Karpas-422 (cell line): Measurements from ENCODE around the gene SLC33A1. TPM values are rescaled to one million over a fixed set of nuclear protein-coding genes. Genes with fewer than 3 reads are reported as not detected.
A peak's percentile ranks its signal among the peaks of the same experiment; 100 is the strongest.

Experiments used
- DNase-seq: peaks from one replicate; pipeline ENCODE4 v3.0.0-alpha.2; 2015
- H2AFZ ChIP-seq: fragments of 200-600 bp; sonication (generic); 2 replicates; pipeline ENCODE4 v1.6.1; 2014; ENCODE audit warnings: antibody characterized with exemption, low read length, mixed read lengths
- H3K27ac ChIP-seq: fragments of 200-600 bp; sonication (generic); 2 replicates; pipeline ENCODE4 v1.5.1; 2014; ENCODE audit warnings: mild to moderate bottlenecking, low read length, moderate library complexity
- H3K27me3 ChIP-seq: fragments of 200-600 bp; sonication (generic); 2 replicates; pipeline ENCODE4 v1.6.1; 2014; ENCODE audit warnings: low read length, mixed read lengths
- H3K36me3 ChIP-seq: fragments of 200-600 bp; sonication (generic); 2 replicates; pipeline ENCODE4 v1.6.1; 2014; ENCODE audit warnings: low read length, mixed read lengths; ENCODE audit not compliant: insufficient read depth
- H3K4me1 ChIP-seq: fragments of 200-600 bp; sonication (generic); 2 replicates; pipeline ENCODE4 v1.6.1; 2014; ENCODE audit warnings: mild to moderate bottlenecking, low read length, mixed read lengths
- H3K4me2 ChIP-seq: fragments of 200-600 bp; sonication (generic); 2 replicates; pipeline ENCODE4 v1.6.1; 2014; ENCODE audit warnings: low read length, low read depth, mild to moderate bottlenecking; ENCODE audit not compliant: poor library complexity, severe bottlenecking
- H3K4me3 ChIP-seq: fragments of 200-600 bp; sonication (generic); 2 replicates; pipeline ENCODE4 v1.5.1; 2014; ENCODE audit warnings: mild to moderate bottlenecking, antibody characterized with exemption, low read length, mixed read lengths
- H3K79me2 ChIP-seq: fragments of 200-600 bp; sonication (generic); 2 replicates; pipeline ENCODE4 v1.6.1; 2014; ENCODE audit warnings: mild to moderate bottlenecking, low read length, mixed read lengths
- H3K9ac ChIP-seq: fragments of 200-600 bp; sonication (generic); 2 replicates; pipeline ENCODE4 v1.6.0; 2014; ENCODE audit warnings: low read length
- H3K9me2 ChIP-seq: fragments of 200-600 bp; sonication (generic), shearing (Covaris generic); replicated peaks from 2 replicates; pipeline ENCODE4 v1.6.0; 2014; ENCODE audit warnings: mild to moderate bottlenecking, low read length, moderate library complexity; ENCODE audit not compliant: insufficient read depth
- H3K9me3 ChIP-seq: fragments of 300-700, 200-600 bp; sonication (generic); 2 replicates; pipeline ENCODE4 v1.6.1; 2014; ENCODE audit warnings: low read length, mixed read lengths
- H4K20me1 ChIP-seq: fragments of 200-600 bp; sonication (generic); 2 replicates; pipeline ENCODE4 v1.6.1; 2014; ENCODE audit warnings: mild to moderate bottlenecking, antibody characterized with exemption, low read length, low read depth; ENCODE audit not compliant: insufficient read depth
- total RNA-seq: library from RNA; depleted of rRNA; stranded (reverse); fragments of >200 nt; shearing (Covaris generic); gene quantifications from 2 replicates; pipeline ENCODE4 v1.2.3, GENCODE V29; 2014; ENCODE audit warnings: low replicate concordance

Gene SLC33A1
- total RNA-seq, 1 experiment from 2014 or later = 54.6 TPM

GRCh38 chr3:155885292-155885691, 31.1 kb upstream of the SLC33A1 start:
- H3K9ac ChIP-seq = no peak overlapping the region
- H2AFZ ChIP-seq = no peak overlapping the region
- no peaks in the 10 kb centered on the region for H3K27me3 ChIP-seq
- no peak overlapping the region for H3K4me2 ChIP-seq
- no peaks in the 10 kb centered on the region for H3K9me3 ChIP-seq
- no peaks in the 10 kb centered on the region for H3K9me2 ChIP-seq
- peaks cover 19% of the 10 kb centered on the region for H4K20me1 ChIP-seq
- H3K4me3 ChIP-seq = no peak overlapping the region
- peaks cover under 1% of the 10 kb centered on the region; the same call in 1 of the 2 replicates for H3K36me3 ChIP-seq
- peaks cover 100% of the 10 kb centered on the region for H3K79me2 ChIP-seq
- peaks cover 75% of the 10 kb centered on the region for H3K4me1 ChIP-seq
- no peak for DNase-seq
- peak overlapping the region; percentile 29; the same call in 1 of the 2 replicates for H3K27ac ChIP-seq

GRCh38 chr3:155884292-155884691, 30.1 kb upstream of the SLC33A1 start:
- Histone ChIP-seq H3K4me3 (no peak overlapping the region), H3K27ac (no peak overlapping the region), H3K9me2 (no peaks in the 10 kb centered on the region), H2AFZ (no peak overlapping the region), H3K27me3 (no peaks in the 10 kb centered on the region), H3K79me2 (peaks cover 100% of the 10 kb centered on the region), H3K36me3 (no peaks in the 10 kb centered on the region; the same call in 1 of the 2 replicates), H4K20me1 (peaks cover 23% of the 10 kb centered on the region), H3K4me2 (no peak overlapping the region), H3K9me3 (no peaks in the 10 kb centered on the region), H3K9ac (no peak overlapping the region), H3K4me1 (peaks cover 75% of the 10 kb centered on the region)
- DNase-seq = no peak

GRCh38 chr3:155880286-155880685, 26.1 kb upstream of the SLC33A1 start:
- Histone ChIP-seq H3K9me3 (no peaks in the 10 kb centered on the region), H3K27ac (peak overlapping the region; percentile 45; the same call in 1 of the 2 replicates), H3K4me2 (no peak overlapping the region), H3K4me3 (no peak overlapping the region), H3K9me2 (no peaks in the 10 kb centered on the region), H3K4me1 (peaks cover 84% of the 10 kb centered on the region), H3K27me3 (no peaks in the 10 kb centered on the region), H3K9ac (no peak overlapping the region), H3K36me3 (no peaks in the 10 kb centered on the region; the same call in 1 of the 2 replicates), H2AFZ (no peak overlapping the region), H3K79me2 (peaks cover 100% of the 10 kb centered on the region), H4K20me1 (peaks cover 29% of the 10 kb centered on the region)
- no peak for DNase-seq

DNA sequence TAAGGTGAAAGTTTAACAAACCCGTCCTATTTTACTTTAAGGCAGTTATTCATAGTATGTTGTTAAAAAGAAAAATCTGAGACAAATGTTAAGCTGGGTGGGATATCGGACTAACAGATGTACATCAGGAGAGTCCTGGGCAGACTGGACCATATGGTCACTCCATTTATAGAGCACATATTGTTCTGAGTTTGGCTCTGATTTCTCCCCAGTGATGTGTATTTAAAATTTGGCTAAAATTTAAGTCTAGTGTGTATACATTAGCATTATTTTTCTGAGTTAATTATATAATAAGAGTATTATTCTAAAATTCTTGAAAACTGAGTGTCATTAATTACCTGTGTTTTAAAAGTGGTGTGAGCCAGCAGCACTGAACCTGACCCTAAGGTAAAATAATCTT, 22.3 kb upstream of the SLC33A1 start:
- Histone ChIP-seq H3K4me3 (no peak overlapping the region), H3K9me3 (no peaks in the 10 kb centered on the region), H3K4me1 (peaks cover 88% of the 10 kb centered on the region), H3K36me3 (0 out of 2 replicates have a peak, but pooled peaks cover 5% of the 10 kb centered on the region), H3K79me2 (peaks cover 100% of the 10 kb centered on the region), H3K9ac (no peak overlapping the region), H3K27me3 (no peaks in the 10 kb centered on the region), H3K27ac (no peak overlapping the region), H2AFZ (no peak overlapping the region), H4K20me1 (peaks cover 40% of the 10 kb centered on the region), H3K9me2 (no peaks in the 10 kb centered on the region), H3K4me2 (no peak overlapping the region)
- no peak for DNase-seq

GRCh38 chr3:155876037-155876436, 21.8 kb upstream of the SLC33A1 start:
- H3K4me1 ChIP-seq = peaks cover 83% of the 10 kb centered on the region
- no peak overlapping the region for H3K27ac ChIP-seq
- H3K27me3 ChIP-seq = no peaks in the 10 kb centered on the region
- no peaks in the 10 kb centered on the region for H3K9me3 ChIP-seq
- peaks cover 100% of the 10 kb centered on the region for H3K79me2 ChIP-seq
- no peak overlapping the region for H3K4me2 ChIP-seq
- H3K9ac ChIP-seq = no peak overlapping the region
- peaks cover 42% of the 10 kb centered on the region for H4K20me1 ChIP-seq
- 0 out of 2 replicates have a peak, but pooled peaks cover 5% of the 10 kb centered on the region for H3K36me3 ChIP-seq
- H3K4me3 ChIP-seq = no peak overlapping the region
- H2AFZ ChIP-seq = no peak overlapping the region
- H3K9me2 ChIP-seq = no peaks in the 10 kb centered on the region
- DNase-seq = no peak

- Histone ChIP-seq H3K79me2 (peaks cover 76% of the 10 kb centered on the region), H4K20me1 (peaks cover 29% of the 10 kb centered on the region)
Observed at GRCh38 chr3:155872904-155873646, 18.8 kb upstream of the SLC33A1 start.

GRCh38 chr3:155871746-155872158, 17.5 kb upstream of the SLC33A1 start:
- Histone ChIP-seq H3K9ac (peak overlapping the region; percentile 100), H3K79me2 (peaks cover 63% of the 10 kb centered on the region), H3K4me3 (peak overlapping the region; percentile 99), H3K27ac (peak overlapping the region; percentile 82), H3K27me3 (no peaks in the 10 kb centered on the region), H3K4me1 (peaks cover 51% of the 10 kb centered on the region), H3K36me3 (0 out of 2 replicates have a peak, but pooled peaks cover 5% of the 10 kb centered on the region), H3K9me3 (no peaks in the 10 kb centered on the region), H3K9me2 (no peaks in the 10 kb centered on the region), H2AFZ (no peak overlapping the region), H3K4me2 (peak overlapping the region; percentile 84), H4K20me1 (peaks cover 29% of the 10 kb centered on the region)
- DNase-seq = no peak

More at GRCh38 chr3:155872904-155873646, 18.8 kb upstream of the SLC33A1 start:
- peak overlapping the region; percentile 82 for H3K27ac ChIP-seq
- no peaks in the 10 kb centered on the region for H3K27me3 ChIP-seq
- H3K9me2 ChIP-seq = no peaks in the 10 kb centered on the region
- DNase-seq = peak; percentile 72
- H3K9me3 ChIP-seq = no peaks in the 10 kb centered on the region
- H3K9ac ChIP-seq = peak overlapping the region; percentile 100
- H2AFZ ChIP-seq = no peak overlapping the region
- peak overlapping the region; percentile 84 for H3K4me2 ChIP-seq
- H3K4me1 ChIP-seq = peaks cover 63% of the 10 kb centered on the region
- 0 out of 2 replicates have a peak, but pooled peaks cover 5% of the 10 kb centered on the region for H3K36me3 ChIP-seq
- H3K4me3 ChIP-seq = peak overlapping the region; percentile 99

- Histone ChIP-seq H3K4me3 (peak overlapping the region; percentile 99), H3K27me3 (no peaks in the 10 kb centered on the region), H3K79me2 (peaks cover 57% of the 10 kb centered on the region), H4K20me1 (peaks cover 26% of the 10 kb centered on the region), H3K27ac (peak overlapping the region; percentile 82), H3K36me3 (0 out of 2 replicates have a peak, but pooled peaks cover 5% of the 10 kb centered on the region), H2AFZ (peak overlapping the region; percentile 7; the same call in 1 of the 2 replicates), H3K9ac (peak overlapping the region; percentile 100), H3K4me1 (peaks cover 46% of the 10 kb centered on the region), H3K4me2 (peak overlapping the region; percentile 84), H3K9me2 (no peaks in the 10 kb centered on the region), H3K9me3 (no peaks in the 10 kb centered on the region)
- DNase-seq = peak; percentile 82
Observed at GRCh38 chr3:155870945-155871745, 16.9 kb upstream of the SLC33A1 start.
